ENCODE results near the gene MIR17HG.
"Not testable (repeated sequence)": the region's sequence is repeated elsewhere in the genome, so short reads cannot be mapped to it uniquely, and the experiment has no call there.

MIR17HG gene

GRCh38 chr13:91347996-91348905 is 764 bp downstream of the MIR17HG start:
- peak; percentile 45 for DNase-seq (ENCODE audit: low read depth)

- peak; percentile 72 for DNase-seq (ENCODE audit: low read depth)
Measured at GRCh38 chr13:91348906-91349435, 1.5 kb downstream of the MIR17HG start.

GRCh38 chr13:91349992-91350911 is 2.8 kb downstream of the MIR17HG start:
- no peak for DNase-seq (ENCODE audit: low read depth)

- DNase-seq (ENCODE audit: low read depth) = no peak
Measured at GRCh38 chr13:91351123-91351522, 3.6 kb downstream of the MIR17HG start.

- DNase-seq (ENCODE audit: low read depth) = no peak
Measured at GRCh38 chr13:91351980-91352379, 4.5 kb downstream of the MIR17HG start.

- not testable (repeated sequence) for DNase-seq (ENCODE audit: low read depth)
Measured at GRCh38 chr13:91352891-91353290, 5.4 kb downstream of the MIR17HG start.

- no peak for DNase-seq (ENCODE audit: low read depth)
Measured at GRCh38 chr13:91353494-91353893, 6.0 kb downstream of the MIR17HG start.

GRCh38 chr13:91355099-91355825 is 7.8 kb downstream of the MIR17HG start:
- no peak for DNase-seq (ENCODE audit: low read depth)

GRCh38 chr13:91355826-91356710 is 8.6 kb downstream of the MIR17HG start:
- DNase-seq (ENCODE audit: low read depth) = no peak

GRCh38 chr13:91356919-91357612 is 9.6 kb downstream of the MIR17HG start:
- DNase-seq (ENCODE audit: low read depth) = no peak

GRCh38 chr13:91357613-91358386 is 10.3 kb downstream of the MIR17HG start:
- no peak for DNase-seq (ENCODE audit: low read depth)

GRCh38 chr13:91358387-91358782 is 10.9 kb downstream of the MIR17HG start:
- no peak for DNase-seq (ENCODE audit: low read depth)

- DNase-seq (ENCODE audit: low read depth) = no peak
Measured at GRCh38 chr13:91359111-91359510, 11.6 kb downstream of the MIR17HG start.

GRCh38 chr13:91359631-91360030 is 12.1 kb downstream of the MIR17HG start:
- no peak for DNase-seq (ENCODE audit: low read depth)

- no peak for DNase-seq (ENCODE audit: low read depth)
Measured at GRCh38 chr13:91360246-91360751, 12.8 kb downstream of the MIR17HG start.

GRCh38 chr13:91361755-91362271 is 14.3 kb downstream of the MIR17HG start:
- no peak for DNase-seq (ENCODE audit: low read depth)

GRCh38 chr13:91362908-91363307 is 15.4 kb downstream of the MIR17HG start:
- DNase-seq (ENCODE audit: low read depth) = no peak

GRCh38 chr13:91368101-91368500 is 20.6 kb downstream of the MIR17HG start:
- DNase-seq (ENCODE audit: low read depth) = no peak
